Tibial nerve (tissue), 4 donors: ENCODE results near the gene CADPS. TPM values are rescaled to one million over a fixed set of nuclear protein-coding genes. Genes with fewer than 3 reads are reported as not detected.

Experiments
- DNase-seq, 2 donors: peaks; one replicate each; pipeline ENCODE4 v3.0.0-alpha.2; 2019; ENCODE audit warnings: low spot score in 2 of 2
- H3K27ac ChIP-seq, 4 donors: fragments of 200-600 bp; sonication (generic) in 3 of 4; one replicate each; pipeline ENCODE4 v1.5.1; 2017 to 2019; ENCODE audit warnings: mild to moderate bottlenecking in 1 of 4
- H3K27me3 ChIP-seq, 2 donors: fragments of 200-600 bp; sonication (generic) in 1 of 2; one replicate each; pipeline versions ENCODE4 v1.5.1 to v1.6.0; 2017 to 2019
- H3K36me3 ChIP-seq, 3 donors: fragments of 200-600 bp; sonication (generic); one replicate each; pipeline ENCODE4 v1.5.1; 2018 to 2019
- H3K4me1 ChIP-seq, 4 donors: fragments of 200-600 bp; sonication (generic) in 3 of 4; one replicate each; pipeline ENCODE4 v1.5.1; 2017 to 2019
- H3K4me3 ChIP-seq, 4 donors: fragments of 200-600 bp; sonication (generic) in 3 of 4; one replicate each; pipeline ENCODE4 v1.5.1; 2017 to 2019; ENCODE audit warnings: mild to moderate bottlenecking in 1 of 4, moderate library complexity in 1 of 4
- H3K9me3 ChIP-seq, 4 donors: fragments of 200-600 bp; sonication (generic) in 3 of 4; one replicate each; pipeline ENCODE4 v1.5.1; 2017 to 2019
- EP300 ChIP-seq, 2 donors: sonication (generic); formaldehyde crosslinking; IDR thresholded peaks; one replicate each; pipeline ENCODE4 v1.6.1; 2017; ENCODE audit warnings: antibody characterized with exemption in 2 of 2, mild to moderate bottlenecking in 1 of 2
- POLR2A ChIP-seq, 2 donors: fragments of 450-650 bp; IDR thresholded peaks; one replicate each; pipeline ENCODE4 v1.6.1; 2017; ENCODE audit warnings: antibody characterized with exemption in 2 of 2, mild to moderate bottlenecking in 2 of 2, moderate library complexity in 2 of 2
- WGBS, 2 donors: methylation state at CpG; one replicate each; pipeline ENCODE4 v1.1.5; 2018; 5-methylcytosine and 5-hydroxymethylcytosine counted together
- total RNA-seq, 4 donors: library from RNA; depleted of rRNA; stranded (reverse); fragments of >200 nt; gene quantifications; one replicate each; pipeline ENCODE4 v1.1.0, GENCODE V29; 2016
- TF ChIP-seq, protein P1 (sequence below), 5 experiments: fragments of 200-600 bp in 3 of 5; fragments of 450-650 bp in 2 of 5; sonication (generic) in 3 of 5; IDR thresholded peaks; one replicate each; pipeline ENCODE4 v1.5.1; 2016 to 2019; ENCODE audit warnings: antibody characterized with exemption in 5 of 5, mild to moderate bottlenecking in 3 of 5, moderate library complexity in 2 of 5

CADPS gene
- total RNA-seq, 4 donors from 2014 or later = 16.2 to 16.7 TPM; not detected in 2

DNA sequence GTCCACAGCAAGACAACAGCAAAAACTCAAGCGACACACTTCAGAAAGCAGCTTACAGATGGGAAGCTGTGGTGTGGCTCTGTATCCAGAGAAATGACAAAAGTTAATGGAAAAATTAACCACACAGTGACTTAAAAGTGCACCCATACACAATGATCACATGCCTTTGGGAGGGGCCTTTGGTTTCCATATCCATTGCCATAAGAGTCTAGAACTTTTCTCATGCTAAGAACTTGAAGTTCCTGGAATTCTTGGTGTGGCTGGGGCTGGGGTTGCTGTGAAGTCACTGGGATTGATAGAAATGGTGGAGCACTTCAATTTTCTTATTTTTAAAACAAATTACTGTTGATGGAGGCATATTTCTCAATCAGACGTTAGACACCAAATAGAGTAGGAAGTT is 393.3 kb downstream of the CADPS start:
- no peaks in the 10 kb centered on the region for H3K27me3 ChIP-seq
- no peaks in the 10 kb centered on the region for H3K4me1 ChIP-seq
- no peak overlapping the region for H3K4me3 ChIP-seq
- H3K27ac ChIP-seq = no peak overlapping the region
- WGBS, 2 donors = 79% methylated on average over 2 of the region's 2 CpGs
- TF ChIP-seq POLR2A (IDR thresholded peaks at IDR 0.05) = no peak
- TF ChIP-seq EP300 (IDR thresholded peaks at IDR 0.05) = no peak
- TF ChIP-seq, protein P1, sequence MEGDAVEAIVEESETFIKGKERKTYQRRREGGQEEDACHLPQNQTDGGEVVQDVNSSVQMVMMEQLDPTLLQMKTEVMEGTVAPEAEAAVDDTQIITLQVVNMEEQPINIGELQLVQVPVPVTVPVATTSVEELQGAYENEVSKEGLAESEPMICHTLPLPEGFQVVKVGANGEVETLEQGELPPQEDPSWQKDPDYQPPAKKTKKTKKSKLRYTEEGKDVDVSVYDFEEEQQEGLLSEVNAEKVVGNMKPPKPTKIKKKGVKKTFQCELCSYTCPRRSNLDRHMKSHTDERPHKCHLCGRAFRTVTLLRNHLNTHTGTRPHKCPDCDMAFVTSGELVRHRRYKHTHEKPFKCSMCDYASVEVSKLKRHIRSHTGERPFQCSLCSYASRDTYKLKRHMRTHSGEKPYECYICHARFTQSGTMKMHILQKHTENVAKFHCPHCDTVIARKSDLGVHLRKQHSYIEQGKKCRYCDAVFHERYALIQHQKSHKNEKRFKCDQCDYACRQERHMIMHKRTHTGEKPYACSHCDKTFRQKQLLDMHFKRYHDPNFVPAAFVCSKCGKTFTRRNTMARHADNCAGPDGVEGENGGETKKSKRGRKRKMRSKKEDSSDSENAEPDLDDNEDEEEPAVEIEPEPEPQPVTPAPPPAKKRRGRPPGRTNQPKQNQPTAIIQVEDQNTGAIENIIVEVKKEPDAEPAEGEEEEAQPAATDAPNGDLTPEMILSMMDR (IDR thresholded peaks at IDR 0.05) = no peak
- DNase-seq = no peak
- no peaks in the 10 kb centered on the region for H3K36me3 ChIP-seq
- no peaks in the 10 kb centered on the region for H3K9me3 ChIP-seq

DNA sequence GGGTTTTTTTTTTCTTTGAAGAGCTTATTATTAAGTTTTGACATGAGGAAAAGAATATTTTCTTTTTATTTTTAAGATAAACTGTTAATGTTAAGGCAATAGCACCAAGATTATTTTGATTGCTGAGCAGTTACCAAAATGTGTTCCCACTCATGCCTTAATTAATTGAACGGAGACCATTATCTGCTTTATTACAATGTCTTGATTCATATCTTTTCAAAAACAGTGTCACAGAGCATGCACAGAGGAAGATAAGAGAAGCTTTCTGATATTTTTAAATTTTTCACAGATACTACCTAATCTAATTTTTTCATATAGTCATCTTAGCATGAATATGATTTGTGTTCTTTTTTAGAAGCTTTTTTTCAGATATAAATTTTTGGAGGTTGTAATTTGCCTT is 395.2 kb downstream of the CADPS start:
- 60 to 69% methylated on average over 1 of the region's 1 CpG for WGBS, 2 donors
- no peak overlapping the region for H3K4me3 ChIP-seq
- no peak for DNase-seq
- H3K27me3 ChIP-seq = no peaks in the 10 kb centered on the region
- no peaks in the 10 kb centered on the region for H3K36me3 ChIP-seq
- no peaks in the 10 kb centered on the region for H3K9me3 ChIP-seq
- H3K4me1 ChIP-seq = no peaks in the 10 kb centered on the region
- TF ChIP-seq, protein P1 (IDR thresholded peaks at IDR 0.05) = no peak
- TF ChIP-seq EP300 (IDR thresholded peaks at IDR 0.05) (no peak), POLR2A (IDR thresholded peaks at IDR 0.05) (no peak)
- no peak overlapping the region for H3K27ac ChIP-seq

DNA sequence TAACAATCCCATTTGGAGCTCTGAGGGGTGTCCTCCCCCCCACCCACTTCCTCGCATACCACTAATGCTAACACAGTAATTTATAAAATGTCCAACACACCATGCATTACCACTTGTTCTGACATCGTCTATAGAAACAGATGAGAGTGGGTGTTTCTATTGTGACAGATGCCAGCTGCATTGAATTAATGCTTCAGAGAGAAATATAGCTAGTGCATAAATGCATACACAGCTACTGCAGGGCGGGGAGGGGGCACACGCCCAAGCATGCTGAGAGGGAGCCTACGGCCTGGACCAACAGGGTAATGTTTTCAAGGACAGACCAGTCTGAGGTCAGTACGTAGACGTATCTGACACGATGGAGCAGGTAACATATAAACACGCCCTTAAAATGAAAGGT is 395.9 kb downstream of the CADPS start:
- no peak overlapping the region for H3K4me3 ChIP-seq
- no peaks in the 10 kb centered on the region for H3K36me3 ChIP-seq
- no peak for TF ChIP-seq POLR2A (IDR thresholded peaks at IDR 0.05)
- TF ChIP-seq EP300 (IDR thresholded peaks at IDR 0.05) = no peak
- TF ChIP-seq, protein P1 (IDR thresholded peaks at IDR 0.05) = no peak
- H3K27me3 ChIP-seq = no peaks in the 10 kb centered on the region
- DNase-seq = no peak
- no peaks in the 10 kb centered on the region for H3K9me3 ChIP-seq
- H3K4me1 ChIP-seq = no peaks in the 10 kb centered on the region
- WGBS, 2 donors = 68 to 75% methylated on average over 9 of the region's 9 CpGs
- no peak overlapping the region for H3K27ac ChIP-seq

DNA sequence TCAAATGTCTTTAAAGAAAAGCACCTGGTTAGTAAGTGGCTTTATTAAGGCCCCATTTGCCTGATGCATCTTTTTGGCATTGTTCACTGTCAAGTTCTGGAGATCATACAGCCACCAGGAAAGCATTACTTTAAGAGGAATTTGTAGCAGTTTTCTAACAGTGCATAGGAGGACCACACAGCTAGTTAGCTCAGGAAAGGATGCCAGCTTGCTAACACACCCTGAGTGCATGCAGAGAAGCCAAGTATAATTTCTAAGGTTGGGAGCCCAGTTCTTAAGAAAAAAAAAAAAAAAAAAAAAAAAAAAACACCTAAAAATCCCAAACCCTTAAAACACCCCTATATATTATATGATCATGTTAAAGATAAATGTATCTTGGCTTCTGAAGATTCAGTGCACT is 399.9 kb downstream of the CADPS start:
- H3K4me3 ChIP-seq = no peak overlapping the region
- H3K9me3 ChIP-seq = no peaks in the 10 kb centered on the region
- DNase-seq = no peak
- H3K27me3 ChIP-seq = no peaks in the 10 kb centered on the region
- TF ChIP-seq, protein P1 (IDR thresholded peaks at IDR 0.05) = no peak
- TF ChIP-seq POLR2A (IDR thresholded peaks at IDR 0.05) (no peak), EP300 (IDR thresholded peaks at IDR 0.05) (no peak)
- H3K27ac ChIP-seq = no peak overlapping the region
- H3K36me3 ChIP-seq = no peaks in the 10 kb centered on the region
- no peaks in the 10 kb centered on the region for H3K4me1 ChIP-seq

DNA sequence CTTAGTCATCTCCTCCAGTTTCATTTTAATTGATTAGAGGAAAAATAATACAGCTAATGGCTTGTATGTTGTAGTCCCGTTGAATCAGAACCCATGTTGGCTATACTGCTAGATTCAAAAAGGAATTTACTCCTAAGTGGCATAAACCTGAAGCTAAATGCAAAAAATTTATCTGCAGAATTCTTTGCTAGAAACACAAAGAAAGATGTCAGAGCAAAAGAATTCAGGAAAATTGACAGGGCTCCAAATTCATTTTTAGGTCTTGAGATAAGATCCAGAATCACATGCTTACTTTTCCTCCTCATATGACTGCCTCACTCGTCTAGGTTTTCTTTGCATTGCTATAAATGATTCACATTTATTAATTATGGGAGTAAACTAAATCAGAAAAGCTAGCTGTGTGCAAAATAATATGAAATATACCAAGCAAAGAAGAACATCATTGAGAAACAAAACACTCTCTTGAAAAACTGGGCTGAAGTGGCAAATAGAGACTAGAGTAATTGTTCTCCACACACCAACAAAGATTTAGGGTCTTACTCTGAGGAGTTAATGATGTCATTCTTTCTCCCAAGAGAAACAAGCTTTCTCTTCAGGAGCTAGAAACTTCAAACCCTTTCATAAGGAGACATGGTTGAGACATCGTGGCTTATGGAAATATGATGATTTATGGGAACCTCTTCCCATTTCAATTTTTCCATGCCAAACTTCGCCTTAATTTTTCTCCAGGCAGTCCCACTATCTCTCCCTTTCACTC is 407.1 kb downstream of the CADPS start:
- peaks cover 0 to 5% (median 0%) of the 10 kb centered on the region in 4 donors for H3K4me1 ChIP-seq
- no peaks in the 10 kb centered on the region for H3K27me3 ChIP-seq
- no peak overlapping the region for H3K4me3 ChIP-seq
- H3K9me3 ChIP-seq = no peaks in the 10 kb centered on the region
- no peaks in the 10 kb centered on the region for H3K36me3 ChIP-seq
- DNase-seq = no peak
- 37 to 38% methylated on average over 4 of the region's 4 CpGs for WGBS, 2 donors
- TF ChIP-seq POLR2A (IDR thresholded peaks at IDR 0.05) (no peak), EP300 (IDR thresholded peaks at IDR 0.05) (no peak)
- TF ChIP-seq, protein P1 (IDR thresholded peaks at IDR 0.05) = no peak
- H3K27ac ChIP-seq = no peak overlapping the region
